ENCODE data around the gene PDGFRA. TPM values are rescaled to one million over a fixed set of nuclear protein-coding genes. Genes with fewer than 3 reads are reported as not detected.

Gene PDGFRA
- total and polyA plus RNA-seq, 2 donors (not counting 1 experiment from before 2014, with no cell fraction given) = 284 to 363 TPM

DNA sequence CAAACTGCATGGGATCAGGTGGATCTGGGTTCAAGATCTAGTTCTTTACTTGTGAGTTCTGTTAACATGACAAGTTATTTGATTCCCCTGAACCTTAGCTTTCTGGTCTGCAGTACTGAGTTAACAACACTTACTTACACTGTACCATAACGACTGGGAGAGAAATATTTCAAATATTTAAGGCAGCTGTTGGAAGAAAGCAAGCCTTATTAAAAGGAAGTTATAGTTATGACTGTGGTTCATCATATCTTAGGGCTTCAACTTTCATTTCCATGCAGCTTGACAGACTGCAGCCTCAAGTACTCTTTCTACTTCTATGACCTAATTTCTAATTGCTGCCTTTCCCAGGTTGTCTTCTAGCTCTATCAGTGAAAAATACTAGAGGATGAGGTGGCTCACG lies 40.0 kb upstream of the PDGFRA start:
- H4K20me1 ChIP-seq (ENCODE audit: control insufficient read depth, extremely low read depth, insufficient read depth, low read length) = no peaks in the 10 kb centered on the region
- no peaks in the 10 kb centered on the region for H3K9me3 ChIP-seq (ENCODE audit: control insufficient read depth, insufficient read depth, low read depth, low read length)
- H3K79me2 ChIP-seq (ENCODE audit: control insufficient read depth, insufficient read depth, low read length) = no peaks in the 10 kb centered on the region
- H3K36me3 ChIP-seq (ENCODE audit: control insufficient read depth, insufficient read depth, low read length) = no peaks in the 10 kb centered on the region
- no peak overlapping the region for H3K4me3 ChIP-seq (replicated peaks in 1 of 4; ENCODE audit: control extremely low read depth in 1 of 4, insufficient read depth in 1 of 4, low read depth in 3 of 4, low read length in 4 of 4)
- H3K27ac ChIP-seq (ENCODE audit: insufficient read depth, low read length) = no peak overlapping the region
- TF ChIP-seq EZH2 (IDR thresholded peaks at IDR 0.05; ENCODE audit: low read length, missing control alignments) (no peak), CTCF (conservative IDR thresholded peaks at IDR 0.05 in 1 of 2, IDR thresholded peaks at IDR 0.05 in 1 of 2; ENCODE audit: low read depth in 1 of 2, low read length in 2 of 2) (no peak)
- no peak overlapping the region for H3K9ac ChIP-seq (ENCODE audit: insufficient read depth, low read length)
- H2AFZ ChIP-seq (ENCODE audit: low read length) = no peak overlapping the region
- no peaks in the 10 kb centered on the region for H3K27me3 ChIP-seq (ENCODE audit: control insufficient read depth, insufficient read depth, low read length)
- no peak overlapping the region for H3K4me2 ChIP-seq (ENCODE audit: extremely low read depth, insufficient read depth, low read length)
- H3K4me1 ChIP-seq (ENCODE audit: control insufficient read depth, extremely low read depth, insufficient read depth, low read length) = no peaks in the 10 kb centered on the region
- peak; percentile 25 to 57 for DNase-seq (ENCODE audit: low read depth in 2 of 2)

GRCh38 chr4:54192811-54193210 lies 36.3 kb upstream of the PDGFRA start:
- Histone ChIP-seq H3K36me3 (ENCODE audit: control insufficient read depth, insufficient read depth, low read length) (no peaks in the 10 kb centered on the region), H3K4me3 (replicated peaks in 1 of 4; ENCODE audit: control extremely low read depth in 1 of 4, insufficient read depth in 1 of 4, low read depth in 3 of 4, low read length in 4 of 4) (no peak overlapping the region), H4K20me1 (ENCODE audit: control insufficient read depth, extremely low read depth, insufficient read depth, low read length) (no peaks in the 10 kb centered on the region), H3K4me1 (ENCODE audit: control insufficient read depth, extremely low read depth, insufficient read depth, low read length) (peaks cover 6% of the 10 kb centered on the region), H3K9me3 (ENCODE audit: control insufficient read depth, insufficient read depth, low read depth, low read length) (no peaks in the 10 kb centered on the region), H2AFZ (ENCODE audit: low read length) (no peak overlapping the region), H3K4me2 (ENCODE audit: extremely low read depth, insufficient read depth, low read length) (no peak overlapping the region), H3K79me2 (ENCODE audit: control insufficient read depth, insufficient read depth, low read length) (no peaks in the 10 kb centered on the region), H3K27me3 (ENCODE audit: control insufficient read depth, insufficient read depth, low read length) (no peaks in the 10 kb centered on the region), H3K9ac (ENCODE audit: insufficient read depth, low read length) (no peak overlapping the region), H3K27ac (ENCODE audit: insufficient read depth, low read length) (no peak overlapping the region)
- no peak for DNase-seq (ENCODE audit: low read depth in 2 of 2)
- TF ChIP-seq EZH2 (IDR thresholded peaks at IDR 0.05; ENCODE audit: low read length, missing control alignments) (no peak), CTCF (conservative IDR thresholded peaks at IDR 0.05 in 1 of 2, IDR thresholded peaks at IDR 0.05 in 1 of 2; ENCODE audit: low read depth in 1 of 2, low read length in 2 of 2) (no peak)

DNA sequence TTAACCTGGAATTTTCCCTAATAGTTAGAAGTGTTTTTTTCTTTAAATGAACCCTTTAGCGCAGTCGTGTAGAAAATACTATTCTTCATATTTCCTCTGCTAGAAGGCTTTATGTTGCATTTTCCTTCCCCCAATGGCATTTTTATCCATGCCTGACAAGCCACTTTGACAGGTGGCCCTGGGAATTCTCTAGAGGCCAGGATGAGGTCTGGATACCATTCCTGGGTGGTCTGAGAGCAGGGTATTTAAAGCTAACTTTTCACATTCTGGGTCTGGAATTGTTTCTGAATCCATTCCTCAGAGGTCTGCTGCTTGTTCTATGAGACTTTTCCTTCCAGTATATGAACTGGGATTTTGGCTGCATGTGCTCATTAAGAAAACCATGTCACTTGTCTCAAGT lies 31.2 kb upstream of the PDGFRA start:
- Histone ChIP-seq H3K4me3 (replicated peaks in 1 of 4; ENCODE audit: control extremely low read depth in 1 of 4, insufficient read depth in 1 of 4, low read depth in 3 of 4, low read length in 4 of 4) (no peak overlapping the region), H3K79me2 (ENCODE audit: control insufficient read depth, insufficient read depth, low read length) (no peaks in the 10 kb centered on the region), H4K20me1 (ENCODE audit: control insufficient read depth, extremely low read depth, insufficient read depth, low read length) (no peaks in the 10 kb centered on the region), H3K4me1 (ENCODE audit: control insufficient read depth, extremely low read depth, insufficient read depth, low read length) (peaks cover 6% of the 10 kb centered on the region), H3K4me2 (ENCODE audit: extremely low read depth, insufficient read depth, low read length) (no peak overlapping the region), H3K27me3 (ENCODE audit: control insufficient read depth, insufficient read depth, low read length) (no peaks in the 10 kb centered on the region), H2AFZ (ENCODE audit: low read length) (no peak overlapping the region), H3K27ac (ENCODE audit: insufficient read depth, low read length) (no peak overlapping the region), H3K36me3 (ENCODE audit: control insufficient read depth, insufficient read depth, low read length) (no peaks in the 10 kb centered on the region), H3K9me3 (ENCODE audit: control insufficient read depth, insufficient read depth, low read depth, low read length) (no peaks in the 10 kb centered on the region), H3K9ac (ENCODE audit: insufficient read depth, low read length) (no peak overlapping the region)
- no peak for TF ChIP-seq CTCF (conservative IDR thresholded peaks at IDR 0.05 in 1 of 2, IDR thresholded peaks at IDR 0.05 in 1 of 2; ENCODE audit: low read depth in 1 of 2, low read length in 2 of 2)
- TF ChIP-seq EZH2 (IDR thresholded peaks at IDR 0.05; ENCODE audit: low read length, missing control alignments) = no peak
- DNase-seq (ENCODE audit: low read depth in 2 of 2) = peak in 1 of 2 donors; percentile 1
